CD14-positive monocyte (primary cell): ENCODE results near the gene SUMO3. TPM values are rescaled to one million over a fixed set of nuclear protein-coding genes. Genes with fewer than 3 reads are reported as not detected.
A peak's percentile ranks its signal among the peaks of the same experiment; 100 is the strongest.

ENCODE experiments used
- DNase-seq, 3 donors: peaks; one replicate each; pipeline ENCODE4 v3.0.0-alpha.2; 2011 to 2022
- H2AFZ ChIP-seq: 2 replicates; pipeline ENCODE4 v1.6.0; 2012; ENCODE audit warnings: mild to moderate bottlenecking, low read depth, low read length, inconsistent platforms; ENCODE audit not compliant: insufficient read depth, poor library complexity, severe bottlenecking
- H3K27ac ChIP-seq, 2 donors: 1 replicate in 1 of 2; 2 replicates in 1 of 2; pipeline ENCODE4 v1.5.1; 2012 to 2013; ENCODE audit warnings: low read length in 2 of 2, control low read depth in 1 of 2, inconsistent platforms in 1 of 2, low read depth in 1 of 2, mild to moderate bottlenecking in 1 of 2
- H3K27me3 ChIP-seq, 2 donors: one replicate each; pipeline versions ENCODE4 v1.6.0 to v1.6.1; 2011 to 2013; ENCODE audit warnings: low read length in 2 of 2; ENCODE audit not compliant: control insufficient read depth in 2 of 2, insufficient read depth in 2 of 2
- H3K36me3 ChIP-seq, 2 donors: replicated peaks in 1 of 2; 1 replicate in 1 of 2; 2 replicates in 1 of 2; pipeline versions ENCODE4 v1.5.1 to v1.6.1; 2012 to 2013; ENCODE audit warnings: low read length in 2 of 2, control low read depth in 1 of 2, inconsistent platforms in 1 of 2, mild to moderate bottlenecking in 1 of 2; ENCODE audit not compliant: insufficient read depth in 2 of 2, control insufficient read depth in 1 of 2
- H3K4me1 ChIP-seq, 2 donors: 1 replicate in 1 of 2; 2 replicates in 1 of 2; pipeline versions ENCODE4 v1.5.1 to v1.6.1; 2012 to 2013; ENCODE audit warnings: low read length in 2 of 2, control low read depth in 1 of 2, inconsistent platforms in 1 of 2, mild to moderate bottlenecking in 1 of 2, moderate library complexity in 1 of 2; ENCODE audit not compliant: insufficient read depth in 2 of 2, control insufficient read depth in 1 of 2
- H3K4me2 ChIP-seq: replicated peaks from 2 replicates; pipeline ENCODE3; 2012; ENCODE audit warnings: low read length, moderate library complexity, mild to moderate bottlenecking; ENCODE audit not compliant: poor library complexity, severe bottlenecking; ENCODE audit errors: extremely low read depth
- H3K4me3 ChIP-seq, 3 experiments: fragments of 200-600 bp in 1 of 3; sonication (generic) in 1 of 3; replicated peaks in 1 of 3; 1 replicate in 2 of 3; 2 replicates in 1 of 3; pipeline ENCODE4 v1.5.1; 2011 to 2013; ENCODE audit warnings: low read length in 3 of 3, mild to moderate bottlenecking in 3 of 3, control low read depth in 2 of 3, low read depth in 2 of 3, inconsistent platforms in 1 of 3, moderate library complexity in 1 of 3
- H3K79me2 ChIP-seq: 2 replicates; pipeline ENCODE4 v1.6.0; 2012; ENCODE audit warnings: mild to moderate bottlenecking, control low read depth, inconsistent platforms, low read length, moderate library complexity; ENCODE audit not compliant: insufficient read depth
- H3K9ac ChIP-seq: 2 replicates; pipeline ENCODE4 v1.6.0; 2017; ENCODE audit warnings: low read length, mild to moderate bottlenecking; ENCODE audit not compliant: insufficient read depth, poor library complexity, severe bottlenecking
- H3K9me3 ChIP-seq, 2 donors: replicated peaks in 1 of 2; 1 replicate in 1 of 2; 2 replicates in 1 of 2; pipeline versions ENCODE4 v1.5.1 to v1.6.1; 2012 to 2013; ENCODE audit warnings: low read length in 2 of 2, control low read depth in 1 of 2; ENCODE audit not compliant: control insufficient read depth in 1 of 2, insufficient read depth in 1 of 2
- H4K20me1 ChIP-seq: 2 replicates; pipeline ENCODE4 v1.6.0; 2012; ENCODE audit warnings: mild to moderate bottlenecking, low read length, control low read depth, moderate library complexity; ENCODE audit not compliant: insufficient read depth
- H3K27ac Mint-ChIP-seq, 7 donors: one replicate each; pipeline ENCODE4 v1.8.0; 2020; ENCODE audit warnings: mild to moderate bottlenecking in 7 of 7, mixed read lengths in 7 of 7, moderate library complexity in 6 of 7, inconsistent platforms in 2 of 7
- H3K27me3 Mint-ChIP-seq, 3 donors: one replicate each; pipeline ENCODE4 v1.8.0; 2021 to 2022; ENCODE audit warnings: low read depth in 3 of 3, mild to moderate bottlenecking in 3 of 3, mixed read lengths in 3 of 3, moderate library complexity in 3 of 3, inconsistent platforms in 1 of 3
- H3K36me3 Mint-ChIP-seq, 2 donors: one replicate each; pipeline ENCODE4 v1.8.0; 2020; ENCODE audit warnings: mixed read lengths in 2 of 2, inconsistent platforms in 1 of 2, mild to moderate bottlenecking in 1 of 2
- H3K4me1 Mint-ChIP-seq: one replicate; pipeline ENCODE4 v1.8.0; 2020; ENCODE audit warnings: mild to moderate bottlenecking, mixed read lengths
- H3K4me3 Mint-ChIP-seq, 2 donors: one replicate each; pipeline ENCODE4 v1.8.0; 2020; ENCODE audit warnings: mild to moderate bottlenecking in 2 of 2, mixed read lengths in 2 of 2, moderate library complexity in 1 of 2
- H3K9me3 Mint-ChIP-seq, 7 donors: one replicate each; pipeline ENCODE4 v1.8.0; 2020 to 2022; ENCODE audit warnings: mixed read lengths in 7 of 7, mild to moderate bottlenecking in 6 of 7, moderate library complexity in 6 of 7, inconsistent platforms in 2 of 7
- WGBS: methylation state at CpG from one replicate; pipeline ENCODE4 v1.1.5; 2013; ENCODE audit warnings: missing lambda C conversion rate; ENCODE audit not compliant: insufficient coverage; 5-methylcytosine and 5-hydroxymethylcytosine counted together
- intact Hi-C, 2 donors: fragments of 100-400 bp; cut with micrococcal nuclease; formaldehyde crosslinking; loops; one replicate each; pipeline versions ENCODE4 v1.15.0 to v1.15.1; 2023
- polyA plus RNA-seq, 3 donors: library from polyadenylated mRNA; depleted of rRNA in 1 of 3; unstranded in 2 of 3; stranded (reverse) in 1 of 3; fragments of 300-500 nt in 2 of 3; fragments of >200 nt in 1 of 3; fragmentation: Illumina TruSeq in 2 of 3; gene quantifications; 1 replicate in 2 of 3; 2 replicates in 1 of 3; pipeline ENCODE4 v1.2.3, GENCODE V29; 2012 to 2021
- TF ChIP-seq, protein P1 (sequence below): fragments of 200-600 bp; IDR thresholded peaks from one replicate; pipeline ENCODE4 v1.8.0; 2022; ENCODE audit warnings: antibody characterized with exemption, mild to moderate bottlenecking

Gene SUMO3
- polyA plus RNA-seq, 3 donors = 70.9 to 112 (median 109) TPM

DNA sequence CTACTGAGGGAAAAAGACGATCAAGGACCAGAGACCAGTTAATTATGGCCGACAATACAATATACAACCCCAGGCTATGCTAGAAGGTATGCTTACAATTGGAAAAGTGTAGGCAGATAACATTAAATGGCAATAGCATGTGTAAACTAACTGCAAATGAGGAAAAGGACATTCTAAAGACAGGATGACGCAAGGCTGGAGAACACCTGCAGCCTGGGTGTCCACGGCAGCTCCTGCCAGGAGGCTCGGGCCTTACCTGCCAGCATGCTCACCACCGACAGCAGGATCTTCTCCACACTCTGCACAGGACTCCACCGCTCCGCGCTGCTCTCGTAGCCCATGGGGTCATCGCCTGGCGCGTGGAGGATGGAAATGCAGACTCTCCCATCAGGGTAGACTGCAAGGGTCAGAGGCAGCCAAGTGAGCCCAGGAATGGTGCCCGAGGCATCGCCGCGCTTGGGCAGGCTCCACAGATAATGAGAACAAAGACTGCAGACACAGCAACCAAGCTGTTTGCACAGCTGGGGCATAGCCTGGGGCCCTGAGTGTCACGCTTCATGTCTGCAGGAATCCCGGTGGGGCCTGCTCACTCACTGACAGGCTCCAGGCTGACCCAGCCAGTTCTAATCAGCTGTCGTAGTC, 44.5 kb downstream of the SUMO3 start:
- Histone ChIP-seq H3K27me3 (no peaks in the 10 kb centered on the region), H4K20me1 (peaks cover 9% of the 10 kb centered on the region), H3K27ac (no peak overlapping the region), H3K4me1 (no peaks in the 10 kb centered on the region), H3K79me2 (no peaks in the 10 kb centered on the region), H3K9ac (no peak overlapping the region), H2AFZ (no peak overlapping the region), H3K4me3 (no peak overlapping the region), H3K9me3 (no peaks in the 10 kb centered on the region), H3K36me3 (peaks cover 68 to 92% of the 10 kb centered on the region in 2 donors), H3K4me2 (no peak overlapping the region)
- no peaks in the 10 kb centered on the region for H3K27me3 Mint-ChIP-seq
- H3K36me3 Mint-ChIP-seq = peaks cover 79 to 84% of the 10 kb centered on the region in 2 donors
- intact Hi-C loops = no loop called here
- no peak overlapping the region for H3K27ac Mint-ChIP-seq
- TF ChIP-seq, protein P1, sequence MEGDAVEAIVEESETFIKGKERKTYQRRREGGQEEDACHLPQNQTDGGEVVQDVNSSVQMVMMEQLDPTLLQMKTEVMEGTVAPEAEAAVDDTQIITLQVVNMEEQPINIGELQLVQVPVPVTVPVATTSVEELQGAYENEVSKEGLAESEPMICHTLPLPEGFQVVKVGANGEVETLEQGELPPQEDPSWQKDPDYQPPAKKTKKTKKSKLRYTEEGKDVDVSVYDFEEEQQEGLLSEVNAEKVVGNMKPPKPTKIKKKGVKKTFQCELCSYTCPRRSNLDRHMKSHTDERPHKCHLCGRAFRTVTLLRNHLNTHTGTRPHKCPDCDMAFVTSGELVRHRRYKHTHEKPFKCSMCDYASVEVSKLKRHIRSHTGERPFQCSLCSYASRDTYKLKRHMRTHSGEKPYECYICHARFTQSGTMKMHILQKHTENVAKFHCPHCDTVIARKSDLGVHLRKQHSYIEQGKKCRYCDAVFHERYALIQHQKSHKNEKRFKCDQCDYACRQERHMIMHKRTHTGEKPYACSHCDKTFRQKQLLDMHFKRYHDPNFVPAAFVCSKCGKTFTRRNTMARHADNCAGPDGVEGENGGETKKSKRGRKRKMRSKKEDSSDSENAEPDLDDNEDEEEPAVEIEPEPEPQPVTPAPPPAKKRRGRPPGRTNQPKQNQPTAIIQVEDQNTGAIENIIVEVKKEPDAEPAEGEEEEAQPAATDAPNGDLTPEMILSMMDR = no peak
- H3K9me3 Mint-ChIP-seq = no peaks in the 10 kb centered on the region
- 98% methylated on average over 16 of the region's 20 CpGs for WGBS
- H3K4me1 Mint-ChIP-seq = no peaks in the 10 kb centered on the region
- DNase-seq = no peak
- H3K4me3 Mint-ChIP-seq = no peak overlapping the region

DNA sequence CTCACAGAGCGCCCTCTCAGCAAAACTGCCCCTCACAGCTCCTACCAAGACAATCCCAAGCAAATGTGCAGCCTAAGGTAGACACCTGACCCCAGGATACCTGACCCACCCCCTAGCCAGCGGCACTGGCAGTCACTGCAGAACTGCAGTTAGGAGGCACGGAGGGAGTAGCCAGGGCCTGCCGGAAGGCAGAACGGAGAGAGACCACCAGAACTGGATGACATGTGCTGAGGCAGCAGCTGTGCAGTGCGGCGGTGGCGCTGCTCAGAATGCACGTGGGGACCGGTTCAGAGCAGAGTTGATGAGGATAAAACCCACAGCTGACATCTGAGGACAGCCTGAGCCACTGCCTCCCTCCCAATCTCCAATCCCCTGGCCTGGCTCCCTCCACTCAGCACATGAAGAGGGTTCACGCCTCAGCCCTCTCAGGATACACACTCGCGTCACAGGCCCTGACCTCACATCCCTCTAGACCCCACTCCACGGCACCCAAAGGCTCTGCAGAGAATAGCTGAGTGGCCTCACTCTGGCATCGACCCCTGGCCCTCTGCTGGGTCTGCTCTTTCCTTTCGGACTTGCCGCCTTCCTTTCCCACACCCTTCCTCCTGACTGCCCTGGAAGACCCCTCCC, 45.9 kb downstream of the SUMO3 start:
- Histone ChIP-seq H3K4me2 (no peak overlapping the region), H2AFZ (no peak overlapping the region), H3K4me3 (no peak overlapping the region), H3K27me3 (no peaks in the 10 kb centered on the region), H3K36me3 (peaks cover 66 to 79% of the 10 kb centered on the region in 2 donors), H3K27ac (no peak overlapping the region), H4K20me1 (peaks cover 2% of the 10 kb centered on the region), H3K79me2 (no peaks in the 10 kb centered on the region), H3K9ac (no peak overlapping the region), H3K4me1 (no peaks in the 10 kb centered on the region), H3K9me3 (no peaks in the 10 kb centered on the region)
- TF ChIP-seq, protein P1 = no peak
- Mint-ChIP-seq H3K36me3 (peaks cover 70 to 74% of the 10 kb centered on the region in 2 donors), H3K27me3 (no peaks in the 10 kb centered on the region), H3K9me3 (no peaks in the 10 kb centered on the region), H3K4me3 (no peak overlapping the region), H3K27ac (peak overlapping the region in 3 of 7 donors; percentile 3 to 53 (median 10)), H3K4me1 (no peaks in the 10 kb centered on the region)
- no peak for DNase-seq
- 100% methylated on average over 14 of the region's 17 CpGs for WGBS
- intact Hi-C loops = no loop called here
